Spleen (tissue), 7 donors: ENCODE measurements around the gene USP33.

Experiments
- POLR2AphosphoS5 ChIP-seq, 3 donors: sonication (generic); formaldehyde crosslinking; IDR thresholded peaks; one replicate each; pipeline ENCODE4 v1.5.1; 2017; ENCODE audit warnings: antibody characterized with exemption in 3 of 3
- TF ChIP-seq, protein P1 (sequence below), 11 experiments: fragments of 200-600 bp in 7 of 11; fragments of 450-650 bp in 4 of 11; sonication (generic) in 4 of 11; IDR thresholded peaks in 8 of 11; conservative IDR thresholded peaks in 3 of 11; 1 replicate in 7 of 11; 2 replicates in 4 of 11; pipeline versions ENCODE4 v1.4.0 to v1.8.0; 2016 to 2021; ENCODE audit warnings: antibody characterized with exemption in 11 of 11, inconsistent platforms in 4 of 11, mild to moderate bottlenecking in 1 of 11
- donor health status: DM: no; HTN: no; CAD: no; lungs with moderate emphysema.
- donor health status: DM: no; HTN: no; CAD: no.
- donor health status: DM: no; HTN: no; CAD: no.

DNA sequence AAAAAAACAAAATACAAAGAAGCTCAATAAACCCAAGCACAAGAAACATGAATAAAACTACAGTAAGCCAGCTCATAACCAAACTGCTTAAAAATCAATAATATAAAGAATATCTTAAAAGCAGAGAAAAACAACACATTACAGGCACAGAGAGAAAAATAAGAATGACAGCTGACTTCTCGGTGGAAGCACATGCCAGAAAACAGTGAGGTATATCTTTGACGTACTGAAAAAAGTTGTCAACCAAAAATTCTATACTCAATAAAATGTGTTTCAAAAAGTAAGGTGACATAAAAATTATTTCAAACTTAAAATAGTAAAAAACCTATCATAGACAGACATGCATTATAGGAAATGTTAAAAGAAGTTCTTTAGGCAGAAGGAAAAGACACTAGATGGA, 110.5 kb downstream of the USP33 start:
- TF ChIP-seq, protein P1, sequence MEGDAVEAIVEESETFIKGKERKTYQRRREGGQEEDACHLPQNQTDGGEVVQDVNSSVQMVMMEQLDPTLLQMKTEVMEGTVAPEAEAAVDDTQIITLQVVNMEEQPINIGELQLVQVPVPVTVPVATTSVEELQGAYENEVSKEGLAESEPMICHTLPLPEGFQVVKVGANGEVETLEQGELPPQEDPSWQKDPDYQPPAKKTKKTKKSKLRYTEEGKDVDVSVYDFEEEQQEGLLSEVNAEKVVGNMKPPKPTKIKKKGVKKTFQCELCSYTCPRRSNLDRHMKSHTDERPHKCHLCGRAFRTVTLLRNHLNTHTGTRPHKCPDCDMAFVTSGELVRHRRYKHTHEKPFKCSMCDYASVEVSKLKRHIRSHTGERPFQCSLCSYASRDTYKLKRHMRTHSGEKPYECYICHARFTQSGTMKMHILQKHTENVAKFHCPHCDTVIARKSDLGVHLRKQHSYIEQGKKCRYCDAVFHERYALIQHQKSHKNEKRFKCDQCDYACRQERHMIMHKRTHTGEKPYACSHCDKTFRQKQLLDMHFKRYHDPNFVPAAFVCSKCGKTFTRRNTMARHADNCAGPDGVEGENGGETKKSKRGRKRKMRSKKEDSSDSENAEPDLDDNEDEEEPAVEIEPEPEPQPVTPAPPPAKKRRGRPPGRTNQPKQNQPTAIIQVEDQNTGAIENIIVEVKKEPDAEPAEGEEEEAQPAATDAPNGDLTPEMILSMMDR (IDR thresholded peaks at IDR 0.05 in 8 of 11, conservative IDR thresholded peaks at IDR 0.05 in 3 of 11) = no peak
- TF ChIP-seq POLR2AphosphoS5 (IDR thresholded peaks at IDR 0.05) = no peak
